Measurements from ENCODE around the gene SERPINA5.

DNA sequence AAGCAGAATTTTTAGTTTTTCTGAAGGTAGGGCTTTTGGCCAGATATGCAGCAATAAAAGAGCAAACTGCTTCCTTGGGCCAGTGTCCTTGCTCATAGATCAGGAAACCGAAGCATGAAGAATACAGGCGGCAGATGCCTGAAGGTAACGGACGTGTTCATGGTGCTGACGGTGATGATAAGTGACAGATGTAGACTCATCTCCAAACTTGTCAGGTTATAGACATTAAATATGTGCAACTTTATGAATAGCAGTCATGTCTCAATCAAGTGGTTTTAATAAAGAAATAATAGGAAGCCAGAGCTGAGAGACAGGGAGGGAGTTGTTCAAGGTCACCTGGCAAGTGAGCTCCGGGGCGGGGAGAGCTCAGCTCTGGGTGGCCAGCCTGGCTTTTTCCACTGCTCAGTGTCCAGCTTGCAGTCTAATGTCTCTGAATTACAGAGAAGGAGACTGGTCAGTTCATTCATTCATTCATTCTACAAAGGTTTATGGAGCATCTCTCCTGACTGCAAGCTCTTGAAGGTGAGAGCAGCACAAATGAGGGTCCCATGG lies 1.0 kb downstream of the SERPINA5 start:
- TF ChIP-seq, protein P1, sequence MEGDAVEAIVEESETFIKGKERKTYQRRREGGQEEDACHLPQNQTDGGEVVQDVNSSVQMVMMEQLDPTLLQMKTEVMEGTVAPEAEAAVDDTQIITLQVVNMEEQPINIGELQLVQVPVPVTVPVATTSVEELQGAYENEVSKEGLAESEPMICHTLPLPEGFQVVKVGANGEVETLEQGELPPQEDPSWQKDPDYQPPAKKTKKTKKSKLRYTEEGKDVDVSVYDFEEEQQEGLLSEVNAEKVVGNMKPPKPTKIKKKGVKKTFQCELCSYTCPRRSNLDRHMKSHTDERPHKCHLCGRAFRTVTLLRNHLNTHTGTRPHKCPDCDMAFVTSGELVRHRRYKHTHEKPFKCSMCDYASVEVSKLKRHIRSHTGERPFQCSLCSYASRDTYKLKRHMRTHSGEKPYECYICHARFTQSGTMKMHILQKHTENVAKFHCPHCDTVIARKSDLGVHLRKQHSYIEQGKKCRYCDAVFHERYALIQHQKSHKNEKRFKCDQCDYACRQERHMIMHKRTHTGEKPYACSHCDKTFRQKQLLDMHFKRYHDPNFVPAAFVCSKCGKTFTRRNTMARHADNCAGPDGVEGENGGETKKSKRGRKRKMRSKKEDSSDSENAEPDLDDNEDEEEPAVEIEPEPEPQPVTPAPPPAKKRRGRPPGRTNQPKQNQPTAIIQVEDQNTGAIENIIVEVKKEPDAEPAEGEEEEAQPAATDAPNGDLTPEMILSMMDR (IDR thresholded peaks at IDR 0.05): no peak
- no peak for TF ChIP-seq EZH2 (IDR thresholded peaks at IDR 0.05)
